GM21515 (cell line): ENCODE measurements around the gene PRKCE.

Source experiments
- ATAC-seq: cut with Tn5 transposase; IDR thresholded peaks from one replicate; pipeline ENCODE4 v1.9.1; 2021; ENCODE audit not compliant: unreplicated experiment

PRKCE gene

DNA sequence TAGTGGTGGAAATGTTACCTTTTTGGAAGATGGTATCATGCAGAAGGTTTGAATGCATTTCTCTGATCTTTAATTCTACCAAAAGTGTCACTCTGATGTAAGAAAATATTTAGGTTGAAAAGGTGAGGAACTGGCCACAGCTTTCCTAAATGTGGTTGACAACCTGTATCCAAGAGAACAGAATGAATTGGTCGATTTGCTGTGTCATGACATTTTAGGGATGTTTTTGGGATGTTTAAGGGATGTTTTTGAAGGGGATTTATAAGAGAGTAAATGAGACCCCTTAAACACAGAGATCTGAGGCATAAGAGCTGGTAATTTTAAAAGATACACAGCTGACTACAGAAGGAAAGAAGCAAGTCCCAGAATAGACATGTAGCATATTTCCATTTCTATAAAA, 375.0 kb downstream of the PRKCE start:
- ATAC-seq = no peak

- no peak for ATAC-seq
Measured at GRCh38 chr2:46029332-46029811, 377.9 kb downstream of the PRKCE start.

DNA sequence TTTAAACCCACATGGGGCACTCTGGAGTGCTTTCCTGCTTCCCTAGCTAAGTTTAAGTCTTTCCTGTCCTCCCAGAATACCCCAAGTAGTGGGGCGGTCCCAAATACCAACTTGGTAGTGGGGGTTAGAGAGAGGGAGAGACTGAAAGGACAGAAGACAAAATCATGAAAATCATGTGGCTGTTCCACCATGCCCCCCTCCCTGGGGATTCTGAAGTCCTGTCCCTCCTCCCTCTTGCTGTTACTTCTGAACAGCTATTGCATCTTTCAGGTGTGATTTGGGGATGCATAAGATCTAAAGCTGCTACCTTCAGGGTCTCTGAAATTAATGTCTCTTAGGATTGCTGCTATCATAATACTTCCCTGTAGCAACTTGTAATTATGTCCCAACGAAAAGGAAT, 378.9 kb downstream of the PRKCE start:
- ATAC-seq = no peak

DNA sequence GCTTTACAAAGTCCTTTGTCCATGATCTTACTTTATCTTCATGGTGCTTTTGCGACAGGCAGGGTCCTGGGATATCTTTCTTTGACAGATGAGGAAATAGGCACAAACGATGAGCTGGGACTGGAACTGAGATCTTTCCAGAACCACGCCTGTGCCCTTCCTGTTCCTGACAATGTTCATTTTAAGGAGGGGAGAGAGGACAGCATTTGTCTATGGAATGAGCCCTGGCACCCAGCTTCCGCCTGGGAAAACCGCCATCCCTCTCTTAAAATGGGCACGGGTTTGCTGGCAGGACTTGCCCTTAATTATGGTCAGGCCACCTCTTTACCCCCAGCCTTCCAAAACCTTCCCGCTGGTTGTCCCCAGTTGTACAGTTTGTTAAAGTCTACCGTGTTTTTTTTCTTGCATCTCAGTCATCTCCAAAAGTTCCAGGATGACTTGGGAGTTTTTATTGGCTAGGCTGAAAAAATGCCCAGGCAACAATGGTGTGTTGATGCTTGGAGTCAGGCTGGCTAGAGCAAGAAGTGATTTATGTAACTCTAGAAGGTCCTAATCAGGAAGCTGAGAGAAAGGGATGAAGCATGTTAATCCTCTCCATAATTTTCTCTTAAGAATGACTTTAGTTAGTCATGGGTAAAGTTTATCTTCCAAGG, 380.8 kb downstream of the PRKCE start:
- no peak for ATAC-seq

DNA sequence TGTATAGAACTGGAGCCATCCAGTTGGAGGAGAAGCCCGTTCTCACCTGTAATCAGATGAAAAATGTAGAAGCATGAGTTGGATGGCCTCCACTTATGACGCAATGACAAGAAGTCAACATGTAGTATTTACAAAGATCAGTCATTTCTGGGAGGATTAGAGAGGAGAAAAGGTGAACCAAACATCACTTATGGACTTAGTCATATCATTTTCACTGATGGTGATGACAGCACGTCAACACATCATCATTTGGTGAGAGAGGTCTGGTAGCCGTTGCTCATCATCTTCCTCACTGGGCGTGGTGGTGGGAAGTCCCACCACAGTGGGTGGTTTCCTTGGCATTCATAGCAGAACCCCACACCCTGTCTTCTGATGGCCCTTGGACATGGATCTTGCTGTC, 381.5 kb downstream of the PRKCE start:
- no peak for ATAC-seq

GRCh38 chr2:46034535-46034934, 383.1 kb downstream of the PRKCE start:
- no peak for ATAC-seq

- no peak for ATAC-seq
Measured at GRCh38 chr2:46036929-46037328, 385.5 kb downstream of the PRKCE start.

GRCh38 chr2:46039543-46040303, 388.2 kb downstream of the PRKCE start:
- ATAC-seq = no peak

DNA sequence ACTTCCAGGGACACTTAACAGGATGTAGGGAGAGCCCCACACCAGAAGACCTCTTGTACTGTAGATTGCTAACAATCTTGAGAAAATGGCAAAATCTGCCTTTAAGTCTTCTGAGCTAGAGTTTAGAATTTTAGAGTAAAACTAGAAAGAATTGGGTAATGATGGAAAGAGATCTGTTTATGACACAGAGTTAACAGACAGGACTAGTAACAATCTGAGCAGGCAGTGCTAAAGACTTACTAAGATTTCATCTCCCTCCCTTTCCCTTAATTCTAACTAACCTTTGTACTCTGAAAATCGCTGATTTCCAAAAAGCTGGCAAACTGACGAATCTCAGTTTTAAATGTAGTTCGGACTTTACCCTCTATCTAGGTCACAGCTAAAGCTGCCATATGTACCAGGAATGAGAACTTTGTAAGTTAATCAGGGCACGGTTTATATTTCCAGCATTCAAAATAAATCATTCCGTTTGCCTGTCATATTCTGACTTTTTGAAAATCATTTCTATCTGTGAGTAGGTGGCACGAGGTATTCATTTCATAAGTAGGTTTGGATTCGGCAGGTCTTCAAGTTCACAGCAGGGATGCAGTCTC, 389.2 kb downstream of the PRKCE start:
- ATAC-seq = no peak

GRCh38 chr2:46041434-46041833, 390.0 kb downstream of the PRKCE start:
- ATAC-seq = no peak

DNA sequence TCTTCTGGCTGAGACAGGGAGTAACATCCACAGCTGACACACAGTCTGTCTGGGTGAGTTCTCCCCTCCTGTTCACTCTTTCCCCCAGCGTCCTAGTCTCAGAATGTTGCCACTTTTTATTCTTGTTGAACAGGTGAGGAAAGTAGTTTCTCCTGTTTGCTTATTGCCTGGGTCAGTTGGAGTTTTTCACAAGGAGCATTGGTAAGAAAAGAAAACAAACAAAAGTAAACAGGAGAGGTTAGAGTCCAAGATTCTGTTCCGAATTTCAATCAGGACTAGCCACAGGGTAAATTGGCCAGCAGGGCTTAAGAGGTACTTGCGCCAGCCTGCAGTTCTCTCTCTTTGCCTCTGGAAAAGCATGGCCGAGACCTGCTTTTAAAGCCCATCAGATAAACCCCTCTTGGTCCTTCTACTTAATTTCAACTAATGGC, 390.7 kb downstream of the PRKCE start:
- no peak for ATAC-seq

GRCh38 chr2:46042711-46043110, 391.2 kb downstream of the PRKCE start:
- ATAC-seq = no peak

DNA sequence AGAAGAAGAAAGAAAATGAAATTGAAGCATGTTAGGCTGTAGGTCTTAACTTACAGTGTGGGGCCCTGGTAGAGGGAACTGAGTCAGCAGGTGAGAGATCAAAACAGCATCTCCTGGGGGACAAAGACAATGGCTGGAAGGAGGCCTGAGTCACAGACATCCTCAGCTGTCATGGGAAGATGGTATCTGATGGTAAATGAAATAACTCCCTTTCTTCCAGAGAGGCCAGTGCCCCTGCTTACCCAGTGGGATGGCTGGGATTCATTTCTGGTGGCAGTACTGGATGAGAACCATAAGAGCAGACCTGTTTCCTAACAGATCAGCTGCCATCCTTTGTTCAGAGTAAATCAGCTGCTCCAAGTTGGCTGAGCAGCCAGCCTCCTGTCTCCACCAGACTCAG, 394.4 kb downstream of the PRKCE start:
- ATAC-seq = no peak

- no peak for ATAC-seq
Measured at GRCh38 chr2:46047290-46047689, 395.8 kb downstream of the PRKCE start.

- no peak for ATAC-seq
Measured at GRCh38 chr2:46048693-46049092, 397.2 kb downstream of the PRKCE start.

DNA sequence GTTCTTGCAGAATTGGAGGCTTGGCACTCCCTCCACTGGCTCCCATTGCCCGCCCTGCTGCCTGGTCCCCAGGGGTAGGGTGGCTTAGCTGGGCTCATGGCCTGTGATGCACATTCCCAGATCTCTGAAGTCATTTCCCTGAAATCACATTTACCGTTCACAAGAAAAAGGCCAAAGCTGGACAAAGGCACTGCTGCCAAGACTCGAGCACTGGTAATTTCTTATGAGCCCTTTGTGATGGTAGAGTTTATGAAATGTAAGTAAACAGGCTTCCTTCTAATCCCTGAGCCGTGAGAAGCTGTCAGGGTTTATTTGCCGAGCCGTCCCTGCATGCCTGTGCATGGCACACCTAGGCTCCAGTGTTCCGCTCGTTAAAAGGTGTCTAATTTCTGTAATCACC, 398.6 kb downstream of the PRKCE start:
- ATAC-seq = no peak

DNA sequence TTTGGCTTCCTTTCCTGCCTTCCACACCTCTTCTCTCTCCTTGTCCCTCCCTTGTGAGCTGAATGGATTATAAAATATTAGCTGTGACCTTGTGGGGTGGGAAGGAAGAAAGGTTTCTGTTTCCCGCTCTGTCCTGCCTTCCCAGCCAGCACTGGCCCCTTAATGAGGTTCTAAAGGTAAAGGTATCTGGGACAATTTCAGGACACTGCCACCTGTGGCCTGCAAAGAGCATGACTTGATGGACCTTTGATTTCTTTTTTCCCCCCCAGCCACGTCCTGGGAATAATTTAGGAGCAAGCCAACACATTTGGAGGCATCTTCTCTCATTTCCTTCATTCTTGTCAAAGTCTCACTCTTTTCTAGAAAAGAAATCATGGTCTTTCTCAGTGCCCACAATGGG, 399.0 kb downstream of the PRKCE start:
- no peak for ATAC-seq

- no peak for ATAC-seq
Measured at GRCh38 chr2:46051085-46051484, 399.6 kb downstream of the PRKCE start.

DNA sequence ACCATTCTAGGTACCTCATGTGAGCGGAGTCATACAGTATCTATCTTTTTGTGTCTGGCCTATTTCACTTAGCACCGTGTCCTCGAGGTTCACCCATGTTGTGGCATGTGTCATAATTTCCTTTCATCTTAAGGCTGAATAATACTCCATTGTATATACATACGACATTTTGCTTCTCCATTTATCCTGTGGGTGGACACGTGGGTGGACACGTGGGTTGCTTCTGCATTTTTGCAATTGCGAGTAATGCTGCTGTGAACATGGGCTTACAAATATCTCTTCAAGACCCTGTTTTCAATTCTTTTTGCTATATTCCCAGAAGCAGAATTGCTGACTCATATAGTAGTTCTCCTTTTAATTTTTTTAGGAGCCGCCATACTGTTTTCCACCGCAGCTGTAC, 402.1 kb downstream of the PRKCE start:
- ATAC-seq = no peak

DNA sequence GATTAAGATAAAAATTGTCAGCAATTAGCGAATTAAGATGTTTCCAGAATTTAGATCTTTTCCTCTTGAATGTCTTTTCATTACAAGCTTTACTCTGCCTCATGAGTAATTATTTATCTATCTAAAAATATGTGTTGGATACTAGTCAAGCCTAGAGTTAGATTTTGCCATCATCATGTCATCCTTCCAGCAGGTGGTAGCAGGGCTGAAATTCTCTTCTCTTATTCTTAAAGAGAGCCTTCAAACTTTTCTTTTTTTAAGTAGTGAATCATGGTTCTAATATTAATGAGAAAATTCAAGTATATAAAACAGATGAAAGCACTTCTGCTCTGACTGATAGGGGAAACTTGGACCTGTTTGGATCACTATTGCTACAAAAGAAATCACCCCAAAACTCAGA, 405.1 kb downstream of the PRKCE start:
- ATAC-seq = no peak

DNA sequence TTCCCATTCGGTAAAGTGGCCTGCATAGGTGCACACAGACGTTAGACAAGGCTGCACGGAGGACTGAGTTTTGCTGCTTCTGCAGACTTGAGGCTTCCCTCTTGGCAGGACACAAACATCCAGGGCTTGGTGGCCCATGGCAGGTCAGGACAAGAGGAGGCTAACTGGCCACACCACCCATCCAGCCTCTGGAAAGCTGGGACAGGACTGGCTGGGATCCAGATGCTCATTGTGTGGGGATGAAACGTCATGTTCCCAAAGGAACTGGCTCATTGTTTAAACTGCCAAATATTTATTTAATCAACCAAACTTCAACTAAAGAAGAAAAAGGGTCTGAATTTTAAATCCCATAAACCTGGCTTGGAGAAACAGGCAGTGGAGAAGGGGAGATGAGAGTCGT, 406.7 kb downstream of the PRKCE start:
- no peak for ATAC-seq
